H9 (cell line): ENCODE results near the gene GANAB. TPM values are rescaled to one million over a fixed set of nuclear protein-coding genes. Genes with fewer than 3 reads are reported as not detected.
A peak's percentile ranks its signal among the peaks of the same experiment; 100 is the strongest.

ENCODE experiments used
- DNase-seq: peaks from one replicate; pipeline ENCODE4 v3.0.0-alpha.2; 2017
- H2AFZ ChIP-seq: one replicate; pipeline ENCODE4 v1.6.1; 2013; ENCODE audit warnings: mild to moderate bottlenecking, low read length, control low read depth, moderate library complexity
- H2AK5ac ChIP-seq: 2 replicates; pipeline ENCODE4 v1.6.1; 2013; ENCODE audit warnings: low read length, control low read depth, mixed read lengths; ENCODE audit not compliant: insufficient read length
- H2BK120ac ChIP-seq: one replicate; pipeline ENCODE4 v1.6.1; 2013; ENCODE audit warnings: low read depth, mild to moderate bottlenecking, low read length, control low read depth, inconsistent platforms; ENCODE audit not compliant: poor library complexity, severe bottlenecking
- H2BK12ac ChIP-seq: 2 replicates; pipeline ENCODE4 v1.6.1; 2013; ENCODE audit warnings: low read length, control low read depth, mixed read lengths, low read depth; ENCODE audit not compliant: insufficient read length
- H2BK15ac ChIP-seq: 2 replicates; pipeline ENCODE4 v1.6.1; 2013; ENCODE audit warnings: low read depth, low read length, control low read depth
- H2BK20ac ChIP-seq: one replicate; pipeline ENCODE4 v1.6.1; 2013; ENCODE audit warnings: low read depth, mild to moderate bottlenecking, low read length, control low read depth, inconsistent platforms; ENCODE audit not compliant: poor library complexity, severe bottlenecking
- H2BK5ac ChIP-seq: 2 replicates; pipeline ENCODE4 v1.6.1; 2013; ENCODE audit warnings: low read length, control low read depth, mixed read lengths; ENCODE audit not compliant: insufficient read length
- H3K14ac ChIP-seq: 2 replicates; pipeline ENCODE4 v1.6.1; 2013; ENCODE audit warnings: low read length, control low read depth; ENCODE audit not compliant: insufficient read depth
- H3K18ac ChIP-seq: 2 replicates; pipeline ENCODE4 v1.6.1; 2013; ENCODE audit warnings: low read depth, mild to moderate bottlenecking, mixed read lengths, low read length, control low read depth; ENCODE audit not compliant: insufficient read length
- H3K23ac ChIP-seq: 2 replicates; pipeline ENCODE4 v1.6.1; 2013; ENCODE audit warnings: low read length, control low read depth, mixed read lengths, low read depth; ENCODE audit not compliant: insufficient read length
- H3K23me2 ChIP-seq: 2 replicates; pipeline ENCODE4 v1.6.1; 2013; ENCODE audit warnings: low read depth, mild to moderate bottlenecking, mixed read lengths, low read length, control low read depth; ENCODE audit not compliant: insufficient read length, poor library complexity, severe bottlenecking
- H3K27ac ChIP-seq: 2 replicates; pipeline ENCODE4 v1.5.1; 2013; ENCODE audit warnings: low read length, control low read depth, mixed read lengths, low read depth; ENCODE audit not compliant: insufficient read length
- H3K27me3 ChIP-seq: 2 replicates; pipeline ENCODE4 v1.6.1; 2013; ENCODE audit warnings: low read length, control low read depth, inconsistent platforms; ENCODE audit not compliant: insufficient read depth
- H3K4ac ChIP-seq: 2 replicates; pipeline ENCODE4 v1.6.1; 2013; ENCODE audit warnings: low read depth, mild to moderate bottlenecking, control low read depth, inconsistent platforms, low read length, moderate library complexity
- H3K4me1 ChIP-seq: 2 replicates; pipeline ENCODE4 v1.6.1; 2013; ENCODE audit warnings: low read length, control low read depth, inconsistent platforms; ENCODE audit not compliant: insufficient read depth
- H3K4me2 ChIP-seq: 2 replicates; pipeline ENCODE4 v1.6.1; 2013; ENCODE audit warnings: low read length, control low read depth, mixed read lengths; ENCODE audit not compliant: insufficient read length, insufficient read depth
- H3K56ac ChIP-seq: 2 replicates; pipeline ENCODE4 v1.6.1; 2013; ENCODE audit warnings: low read depth, mild to moderate bottlenecking, mixed read lengths, low read length, control low read depth; ENCODE audit not compliant: insufficient read length
- H3K79me1 ChIP-seq: 2 replicates; pipeline ENCODE4 v1.6.1; 2013; ENCODE audit warnings: low read depth, mild to moderate bottlenecking, moderate library complexity, low read length, control low read depth, inconsistent platforms; ENCODE audit not compliant: insufficient read depth, poor library complexity, severe bottlenecking
- H3K79me2 ChIP-seq: 2 replicates; pipeline ENCODE4 v1.6.1; 2013; ENCODE audit warnings: low read length, control low read depth, inconsistent platforms; ENCODE audit not compliant: insufficient read depth
- H3K9ac ChIP-seq: 2 replicates; pipeline ENCODE4 v1.6.1; 2013; ENCODE audit warnings: low read length, control low read depth, mixed read lengths; ENCODE audit not compliant: insufficient read length; ENCODE audit errors: extremely low read depth
- H3K9me3 ChIP-seq: one replicate; pipeline ENCODE4 v1.6.1; 2013; ENCODE audit warnings: low read depth, low read length, inconsistent platforms; ENCODE audit not compliant: control insufficient read depth
- H3T11ph ChIP-seq: one replicate; pipeline ENCODE4 v1.6.1; 2013; ENCODE audit warnings: mild to moderate bottlenecking, low read length, control low read depth, inconsistent platforms
- H4K20me1 ChIP-seq: one replicate; pipeline ENCODE4 v1.6.1; 2013; ENCODE audit not compliant: control insufficient read depth, insufficient read length, insufficient read depth
- H4K5ac ChIP-seq: 2 replicates; pipeline ENCODE4 v1.6.1; 2013; ENCODE audit warnings: low read depth, mild to moderate bottlenecking, mixed read lengths, low read length, control low read depth; ENCODE audit not compliant: insufficient read length
- H4K8ac ChIP-seq: replicated peaks from 2 replicates; pipeline ENCODE4 v1.6.1; 2013; ENCODE audit warnings: low read length, control low read depth, mixed read lengths, low read depth; ENCODE audit not compliant: insufficient read length
- H4K91ac ChIP-seq: 2 replicates; pipeline ENCODE4 v1.6.1; 2013; ENCODE audit warnings: low read depth, mild to moderate bottlenecking, moderate library complexity, mixed read lengths, low read length, control low read depth; ENCODE audit not compliant: insufficient read length
- H3K27ac Mint-ChIP-seq, 3 experiments: 2 replicates in 2 of 3; 3 replicates in 1 of 3; pipeline ENCODE4 v1.8.0; 2020 to 2021; ENCODE audit warnings: mixed read lengths in 3 of 3, mild to moderate bottlenecking in 1 of 3, moderate library complexity in 1 of 3
- H3K27me3 Mint-ChIP-seq: 2 replicates; pipeline ENCODE4 v1.8.0; 2021; ENCODE audit warnings: low read depth, mild to moderate bottlenecking, moderate library complexity, mixed read lengths
- H3K36me3 Mint-ChIP-seq, 3 experiments: 2 replicates in 2 of 3; 3 replicates in 1 of 3; pipeline ENCODE4 v1.8.0; 2020 to 2021; ENCODE audit warnings: low read depth in 3 of 3, mixed read lengths in 3 of 3; ENCODE audit not compliant: insufficient read depth in 1 of 3
- H3K4me1 Mint-ChIP-seq, 2 experiments: 2 replicates each; pipeline ENCODE4 v1.8.0; 2020; ENCODE audit warnings: mixed read lengths in 2 of 2
- H3K4me3 Mint-ChIP-seq, 2 experiments: 2 replicates in 1 of 2; 3 replicates in 1 of 2; pipeline ENCODE4 v1.8.0; 2020 to 2021; ENCODE audit warnings: mild to moderate bottlenecking in 2 of 2, mixed read lengths in 2 of 2, moderate library complexity in 1 of 2
- H3K9me3 Mint-ChIP-seq, 2 experiments: 2 replicates in 1 of 2; 3 replicates in 1 of 2; pipeline ENCODE4 v1.8.0; 2020; ENCODE audit warnings: mild to moderate bottlenecking in 2 of 2, mixed read lengths in 2 of 2, moderate library complexity in 1 of 2
- WGBS: extraction: QIAGEN DNeasy Blood & Tissue Kit; methylation state at CpG from one replicate; pipeline ENCODE4 v1.1.7; 2013; ENCODE audit warnings: missing lambda C conversion rate, low lambda C conversion rate, mixed read lengths; ENCODE audit not compliant: insufficient read length; ENCODE audit errors: extremely low coverage; 5-methylcytosine and 5-hydroxymethylcytosine counted together
- total RNA-seq: library from RNA; stranded (reverse); gene quantifications from 2 replicates; pipeline ENCODE4 v1.2.1, GENCODE V29; 2021
- TF ChIP-seq, protein P1 (sequence below): fragments of 200-600 bp; sonication (generic); conservative IDR thresholded peaks from 3 replicates; pipeline ENCODE4 v1.8.0; 2021; ENCODE audit warnings: antibody characterized with exemption, mild to moderate bottlenecking

Gene GANAB
- total RNA-seq, 1 experiment from 2014 or later = 387 TPM

- H2BK12ac ChIP-seq = no peak overlapping the region
- Mint-ChIP-seq H3K36me3 (peaks cover 29 to 57% (median 29%) of the 10 kb centered on the region in 3 experiments), H3K9me3 (no peaks in the 10 kb centered on the region; a peak in 1 of 5 replicates), H3K4me3 (peak overlapping the region; percentile 94 to 99), H3K27ac (peak overlapping the region; percentile 89 to 97 (median 96)), H3K4me1 (peaks cover 16 to 20% of the 10 kb centered on the region in 2 experiments), H3K27me3 (no peaks in the 10 kb centered on the region; the same call in 1 of the 2 replicates)
- no peak overlapping the region for H2BK120ac ChIP-seq
- no peak overlapping the region for H2AK5ac ChIP-seq
- H3K4ac ChIP-seq = no peak overlapping the region
- H4K8ac ChIP-seq = no peak overlapping the region
- H2BK20ac ChIP-seq = no peak overlapping the region
- H3K4me2 ChIP-seq = peak overlapping the region; percentile 69
- no peaks in the 10 kb centered on the region for H3K27me3 ChIP-seq
- H3K18ac ChIP-seq = peak overlapping the region; percentile 51
- no peaks in the 10 kb centered on the region for H4K20me1 ChIP-seq
- H3T11ph ChIP-seq = no peak overlapping the region
- no peaks in the 10 kb centered on the region for H3K79me1 ChIP-seq
- peak overlapping the region; percentile 74 for H3K14ac ChIP-seq
- peak overlapping the region; percentile 72 for H3K9ac ChIP-seq
- H2BK5ac ChIP-seq = no peak overlapping the region
- H3K23ac ChIP-seq = no peak overlapping the region
- H3K56ac ChIP-seq = no peak overlapping the region
- H3K9me3 ChIP-seq = no peaks in the 10 kb centered on the region
- no peak overlapping the region for H4K91ac ChIP-seq
- no CpG with 5 or more reads among the region's 36 CpGs for WGBS
- peaks cover 14% of the 10 kb centered on the region for H3K23me2 ChIP-seq
- H2BK15ac ChIP-seq = no peak overlapping the region
- peak; percentile 74 for DNase-seq
- no peak overlapping the region for H2AFZ ChIP-seq
- H3K4me1 ChIP-seq = peaks cover 2% of the 10 kb centered on the region; the same call in 1 of the 2 replicates
- TF ChIP-seq, protein P1, sequence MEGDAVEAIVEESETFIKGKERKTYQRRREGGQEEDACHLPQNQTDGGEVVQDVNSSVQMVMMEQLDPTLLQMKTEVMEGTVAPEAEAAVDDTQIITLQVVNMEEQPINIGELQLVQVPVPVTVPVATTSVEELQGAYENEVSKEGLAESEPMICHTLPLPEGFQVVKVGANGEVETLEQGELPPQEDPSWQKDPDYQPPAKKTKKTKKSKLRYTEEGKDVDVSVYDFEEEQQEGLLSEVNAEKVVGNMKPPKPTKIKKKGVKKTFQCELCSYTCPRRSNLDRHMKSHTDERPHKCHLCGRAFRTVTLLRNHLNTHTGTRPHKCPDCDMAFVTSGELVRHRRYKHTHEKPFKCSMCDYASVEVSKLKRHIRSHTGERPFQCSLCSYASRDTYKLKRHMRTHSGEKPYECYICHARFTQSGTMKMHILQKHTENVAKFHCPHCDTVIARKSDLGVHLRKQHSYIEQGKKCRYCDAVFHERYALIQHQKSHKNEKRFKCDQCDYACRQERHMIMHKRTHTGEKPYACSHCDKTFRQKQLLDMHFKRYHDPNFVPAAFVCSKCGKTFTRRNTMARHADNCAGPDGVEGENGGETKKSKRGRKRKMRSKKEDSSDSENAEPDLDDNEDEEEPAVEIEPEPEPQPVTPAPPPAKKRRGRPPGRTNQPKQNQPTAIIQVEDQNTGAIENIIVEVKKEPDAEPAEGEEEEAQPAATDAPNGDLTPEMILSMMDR = no peak
- H4K5ac ChIP-seq = no peak overlapping the region
- H3K79me2 ChIP-seq = peaks cover 3% of the 10 kb centered on the region; the same call in 1 of the 2 replicates
- no peak overlapping the region for H3K27ac ChIP-seq
Measured at GRCh38 chr11:62664405-62665074, 18.1 kb upstream of the GANAB start.
